ENCODE data around the gene C19orf38. TPM values are rescaled to one million over a fixed set of nuclear protein-coding genes. Genes with fewer than 3 reads are reported as not detected.
"Not testable (repeated sequence)": the region's sequence is repeated elsewhere in the genome, so short reads cannot be mapped to it uniquely, and the experiment has no call there.

The C19orf38 gene
- total and polyA plus RNA-seq, 4 donors: 4.2 to 48.7 (median 8.3) TPM

DNA sequence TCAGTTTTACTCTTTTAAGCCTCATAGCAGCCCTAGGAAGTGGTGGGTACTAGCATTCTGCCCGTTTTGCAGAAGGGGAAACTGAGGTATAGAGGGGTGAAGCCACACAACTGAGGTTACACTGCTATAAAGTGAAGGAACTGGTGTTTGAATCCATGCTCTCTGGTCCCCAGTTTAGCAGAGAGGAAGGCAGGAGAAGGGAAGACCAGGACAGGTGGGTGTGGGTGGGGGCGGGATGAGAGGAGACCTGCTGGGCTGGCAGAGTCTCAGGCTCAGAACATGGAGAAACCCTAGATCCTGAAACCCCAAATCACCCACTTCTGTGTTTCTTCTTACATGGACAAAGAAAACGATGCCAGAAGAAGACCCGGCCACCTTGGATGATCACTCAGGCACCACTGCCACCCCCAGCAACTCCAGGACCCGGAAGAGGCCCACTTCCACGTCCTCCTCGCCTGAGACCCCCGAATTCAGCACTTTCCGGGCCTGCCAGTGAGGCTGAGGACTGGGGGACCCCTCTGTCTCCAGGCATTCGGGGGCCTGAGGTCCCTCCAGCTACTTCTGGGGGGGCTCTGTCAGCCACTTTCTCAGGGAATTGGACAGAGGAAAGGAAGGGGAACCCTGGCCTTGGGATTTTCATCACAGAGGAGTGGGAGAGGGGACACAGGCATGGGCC lies 20.8 kb downstream of the C19orf38 start:
- Histone ChIP-seq H3K4me1 (ENCODE audit: control insufficient read depth in 5 of 5, insufficient read depth in 5 of 5, low read length in 5 of 5) (peaks cover 0 to 8% (median 3%) of the 10 kb centered on the region in 5 donors), H3K36me3 (ENCODE audit: control insufficient read depth in 4 of 4, insufficient read depth in 4 of 4, low read length in 4 of 4) (no peaks in the 10 kb centered on the region), H3K27ac (ENCODE audit: low read depth in 1 of 2, low read length in 1 of 2) (no peak overlapping the region), H3K9me3 (ENCODE audit: control insufficient read depth in 4 of 4, insufficient read depth in 3 of 4, low read length in 3 of 4) (no peaks in the 10 kb centered on the region), H3K4me3 (no peak overlapping the region), H3K27me3 (ENCODE audit: control insufficient read depth in 3 of 3, insufficient read depth in 3 of 3, low read length in 2 of 3) (no peaks in the 10 kb centered on the region), H3K9ac (ENCODE audit: insufficient read depth in 1 of 2, low read length in 2 of 2) (no peak overlapping the region)
- ATAC-seq (ENCODE audit: insufficient read depth, low FRiP score) (no peak), DNase-seq (no peak)
- TF ChIP-seq, protein P1, sequence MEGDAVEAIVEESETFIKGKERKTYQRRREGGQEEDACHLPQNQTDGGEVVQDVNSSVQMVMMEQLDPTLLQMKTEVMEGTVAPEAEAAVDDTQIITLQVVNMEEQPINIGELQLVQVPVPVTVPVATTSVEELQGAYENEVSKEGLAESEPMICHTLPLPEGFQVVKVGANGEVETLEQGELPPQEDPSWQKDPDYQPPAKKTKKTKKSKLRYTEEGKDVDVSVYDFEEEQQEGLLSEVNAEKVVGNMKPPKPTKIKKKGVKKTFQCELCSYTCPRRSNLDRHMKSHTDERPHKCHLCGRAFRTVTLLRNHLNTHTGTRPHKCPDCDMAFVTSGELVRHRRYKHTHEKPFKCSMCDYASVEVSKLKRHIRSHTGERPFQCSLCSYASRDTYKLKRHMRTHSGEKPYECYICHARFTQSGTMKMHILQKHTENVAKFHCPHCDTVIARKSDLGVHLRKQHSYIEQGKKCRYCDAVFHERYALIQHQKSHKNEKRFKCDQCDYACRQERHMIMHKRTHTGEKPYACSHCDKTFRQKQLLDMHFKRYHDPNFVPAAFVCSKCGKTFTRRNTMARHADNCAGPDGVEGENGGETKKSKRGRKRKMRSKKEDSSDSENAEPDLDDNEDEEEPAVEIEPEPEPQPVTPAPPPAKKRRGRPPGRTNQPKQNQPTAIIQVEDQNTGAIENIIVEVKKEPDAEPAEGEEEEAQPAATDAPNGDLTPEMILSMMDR (IDR thresholded peaks at IDR 0.05; ENCODE audit: control extremely low read depth, extremely low read depth): no peak
- 93 to 96% methylated on average over 10 of the region's 10 CpGs for WGBS, 2 donors

DNA sequence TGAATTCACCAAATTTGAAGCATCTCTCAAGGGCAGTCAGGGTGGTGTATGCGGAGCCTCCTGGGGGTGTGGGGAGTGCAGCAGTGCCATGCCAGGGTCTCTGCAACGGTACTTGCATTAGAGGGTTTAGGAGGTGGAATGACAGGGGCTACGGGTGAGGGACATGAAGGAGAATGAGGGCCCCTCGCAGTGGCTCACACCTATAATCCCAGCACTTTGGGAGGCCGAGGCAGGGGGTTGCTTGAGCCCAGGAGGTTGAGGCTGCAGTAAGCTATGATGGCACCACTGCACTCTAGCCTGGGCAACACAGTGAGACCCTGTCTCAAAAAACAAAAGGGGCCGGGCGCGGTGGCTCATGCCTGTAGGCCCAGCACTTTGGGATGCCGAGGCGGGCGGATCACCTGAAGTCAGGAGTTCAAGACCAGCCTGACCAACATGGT lies 21.7 kb downstream of the C19orf38 start:
- H3K27me3 ChIP-seq (ENCODE audit: control insufficient read depth in 3 of 3, insufficient read depth in 3 of 3, low read length in 2 of 3); H3K27ac ChIP-seq (ENCODE audit: low read depth in 1 of 2, low read length in 1 of 2); DNase-seq; ATAC-seq (ENCODE audit: insufficient read depth, low FRiP score); H3K9ac ChIP-seq (ENCODE audit: insufficient read depth in 1 of 2, low read length in 2 of 2); H3K36me3 ChIP-seq (ENCODE audit: control insufficient read depth in 4 of 4, insufficient read depth in 4 of 4, low read length in 4 of 4); H3K4me3 ChIP-seq; H3K9me3 ChIP-seq (ENCODE audit: control insufficient read depth in 4 of 4, insufficient read depth in 3 of 4, low read length in 3 of 4); H3K4me1 ChIP-seq (ENCODE audit: control insufficient read depth in 5 of 5, insufficient read depth in 5 of 5, low read length in 5 of 5): not testable (repeated sequence)
- 94 to 95% methylated on average over 11 of the region's 11 CpGs for WGBS, 2 donors

DNA sequence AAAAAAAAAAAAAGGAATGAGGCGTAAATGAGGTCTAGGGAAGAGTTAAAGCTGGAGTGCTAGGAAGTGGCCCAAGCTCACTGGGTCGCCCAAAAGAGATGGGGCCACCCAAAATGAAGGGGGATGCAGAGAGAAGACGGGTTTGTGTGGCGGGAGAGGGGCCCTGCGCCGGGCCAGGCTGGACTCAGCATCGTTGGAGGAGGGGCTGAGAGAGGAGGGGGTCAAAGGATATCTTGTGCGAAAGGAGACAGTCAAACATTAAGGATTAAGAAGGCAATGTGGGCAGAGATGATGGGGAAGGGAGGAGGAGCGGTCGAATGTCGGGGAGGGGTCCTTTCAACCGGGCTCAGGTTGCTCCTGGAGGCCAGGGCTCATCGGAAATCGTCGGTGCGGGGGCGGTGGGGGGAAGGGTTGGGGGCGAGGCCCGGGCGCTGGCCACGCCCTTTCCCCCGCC lies 22.3 kb downstream of the C19orf38 start:
- no peaks in the 10 kb centered on the region for H3K27me3 ChIP-seq (ENCODE audit: control insufficient read depth in 3 of 3, insufficient read depth in 3 of 3, low read length in 2 of 3)
- no peak for DNase-seq
- 2 to 4% methylated on average over 18 to 21 of the region's 22 CpGs for WGBS, 2 donors
- no peak overlapping the region for H3K4me3 ChIP-seq
- peak overlapping the region in 1 of 2 donors; percentile 66 for H3K27ac ChIP-seq (ENCODE audit: low read depth in 1 of 2, low read length in 1 of 2)
- H3K4me1 ChIP-seq (ENCODE audit: control insufficient read depth in 5 of 5, insufficient read depth in 5 of 5, low read length in 5 of 5): peaks cover 0 to 8% (median 0%) of the 10 kb centered on the region in 5 donors
- no peaks in the 10 kb centered on the region for H3K9me3 ChIP-seq (ENCODE audit: control insufficient read depth in 4 of 4, insufficient read depth in 3 of 4, low read length in 3 of 4)
- H3K36me3 ChIP-seq (ENCODE audit: control insufficient read depth in 4 of 4, insufficient read depth in 4 of 4, low read length in 4 of 4): no peaks in the 10 kb centered on the region
- TF ChIP-seq, protein P1 (IDR thresholded peaks at IDR 0.05; ENCODE audit: control extremely low read depth, extremely low read depth): no peak
- H3K9ac ChIP-seq (ENCODE audit: insufficient read depth in 1 of 2, low read length in 2 of 2): peak overlapping the region; percentile 37 to 78
- ATAC-seq (ENCODE audit: insufficient read depth, low FRiP score): no peak

DNA sequence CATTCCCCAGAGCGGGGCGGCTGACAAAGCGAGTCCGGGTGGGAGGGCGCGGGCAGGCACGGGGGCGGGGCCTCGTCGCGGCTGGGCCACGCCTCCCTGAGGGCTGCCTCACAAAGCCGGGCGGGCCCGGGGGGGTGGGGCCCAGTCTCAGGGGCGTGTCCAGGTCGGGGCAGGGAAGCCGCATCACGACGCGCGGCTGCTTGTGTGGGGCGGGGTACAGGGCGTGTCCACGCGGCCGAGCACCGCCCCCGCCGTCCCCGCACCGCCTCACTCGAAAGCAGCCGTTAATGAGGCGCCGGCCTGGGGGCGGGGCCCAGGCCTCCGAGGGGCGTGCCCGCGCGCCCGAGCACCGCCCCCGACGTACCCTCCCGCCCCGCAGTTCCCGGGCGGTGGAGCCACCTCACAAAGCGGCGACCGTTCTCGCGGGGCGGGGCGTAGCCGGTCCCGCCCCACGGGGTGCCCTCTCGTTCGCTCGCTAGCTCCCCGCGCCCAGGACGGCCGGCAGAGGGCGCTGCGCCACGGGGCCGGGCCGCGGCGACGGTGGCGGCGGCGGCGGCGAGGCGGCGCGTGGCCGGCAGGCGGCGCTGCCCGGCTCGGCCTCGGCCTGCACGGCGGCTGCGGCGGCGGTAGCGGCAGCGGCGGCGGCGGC lies 22.9 kb downstream of the C19orf38 start, which contains the start of gene CARM1:
CARM1 (plus strand) TSS at position 599 of the 649 bp plus-strand sequence. CDS start 150 bp downstream, outside the sequence.
- ATAC-seq (ENCODE audit: insufficient read depth, low FRiP score) (peak; percentile 96), DNase-seq (peak; percentile 99 to 100 (median 99))
- whole genome bisulfite sequencing, 2 donors: 1 to 2% methylated on average over 25 to 98 of the region's 99 CpGs
- Histone ChIP-seq H3K27ac (ENCODE audit: low read depth in 1 of 2, low read length in 1 of 2) (peak within 1 kb of the TSS; percentile 66 to 78), H3K4me3 (peak within 1 kb of the TSS; percentile 73), H3K4me1 (ENCODE audit: control insufficient read depth in 5 of 5, insufficient read depth in 5 of 5, low read length in 5 of 5) (peaks cover 0 to 8% (median 0%) of the 10 kb centered on the region in 5 donors), H3K9ac (ENCODE audit: insufficient read depth in 1 of 2, low read length in 2 of 2) (peak within 1 kb of the TSS; percentile 63 to 78), H3K36me3 (ENCODE audit: control insufficient read depth in 4 of 4, insufficient read depth in 4 of 4, low read length in 4 of 4) (no peaks in the 10 kb centered on the region), H3K9me3 (ENCODE audit: control insufficient read depth in 4 of 4, insufficient read depth in 3 of 4, low read length in 3 of 4) (no peaks in the 10 kb centered on the region), H3K27me3 (ENCODE audit: control insufficient read depth in 3 of 3, insufficient read depth in 3 of 3, low read length in 2 of 3) (no peaks in the 10 kb centered on the region)
- TF ChIP-seq, protein P1 (IDR thresholded peaks at IDR 0.05; ENCODE audit: control extremely low read depth, extremely low read depth): peak; percentile 85

All from lung (tissue), 12 donors.